T follicular helper cell (primary cell): ENCODE measurements around the gene SAMD4A.

ENCODE experiments used
- DNase-seq: peaks from one replicate; pipeline ENCODE4 v3.0.0-alpha.2; 2020; ENCODE audit warnings: low read depth

The SAMD4A gene

GRCh38 chr14:54828037-54828436 is 261.1 kb downstream of the SAMD4A start:
- DNase-seq, result no peak

- DNase-seq, result no peak
Observed at GRCh38 chr14:54829486-54830224, 262.7 kb downstream of the SAMD4A start.

- no peak for DNase-seq
Observed at GRCh38 chr14:54830650-54831049, 263.7 kb downstream of the SAMD4A start.

GRCh38 chr14:54834081-54834480 is 267.2 kb downstream of the SAMD4A start:
- DNase-seq, result no peak

- DNase-seq, result no peak
Observed at GRCh38 chr14:54834727-54835126, 267.8 kb downstream of the SAMD4A start.

GRCh38 chr14:54836231-54836630 is 269.3 kb downstream of the SAMD4A start:
- no peak for DNase-seq

GRCh38 chr14:54837508-54838149 is 270.7 kb downstream of the SAMD4A start:
- no peak for DNase-seq

GRCh38 chr14:54838931-54839512 is 272.1 kb downstream of the SAMD4A start:
- DNase-seq, result no peak

GRCh38 chr14:54839701-54840119 is 272.8 kb downstream of the SAMD4A start:
- DNase-seq, result no peak

- DNase-seq, result no peak
Observed at GRCh38 chr14:54840336-54840735, 273.4 kb downstream of the SAMD4A start.

GRCh38 chr14:54840798-54841197 is 273.9 kb downstream of the SAMD4A start:
- DNase-seq, result no peak
